ENCODE results near the gene VSIG10L.

Gene VSIG10L

DNA sequence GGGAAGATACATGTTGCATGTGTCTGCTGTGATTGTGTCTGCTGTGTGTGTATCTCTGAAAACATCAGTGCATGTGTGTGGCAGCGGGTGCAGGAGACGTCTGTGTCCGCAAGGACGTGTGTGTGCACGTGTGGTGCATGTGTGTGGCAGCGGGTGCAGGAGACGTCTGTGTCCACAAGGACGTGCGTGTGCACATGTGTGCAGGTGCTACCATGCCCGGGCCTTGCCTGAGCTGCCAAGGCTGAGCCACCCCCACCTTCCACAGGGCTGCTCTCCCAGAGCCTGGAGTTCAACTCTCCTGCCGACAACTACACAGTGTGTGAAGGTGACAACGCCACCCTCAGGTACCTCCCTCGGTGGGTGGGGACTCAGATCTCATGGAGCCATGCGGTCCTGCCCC is 20.1 kb downstream of the VSIG10L start:
- no peak overlapping the region for H3K4me3 ChIP-seq (ENCODE audit: low read depth, low read length)
- no peak for DNase-seq (ENCODE audit: low read depth)
- no peak for TF ChIP-seq CTCF (IDR thresholded peaks at IDR 0.05; ENCODE audit: insufficient read depth, low read depth, low read length, missing control alignments)

GRCh38 chr19:51320280-51320657 is 21.7 kb downstream of the VSIG10L start:
- TF ChIP-seq CTCF (IDR thresholded peaks at IDR 0.05; ENCODE audit: insufficient read depth, low read depth, low read length, missing control alignments) = no peak
- no peak overlapping the region for H3K4me3 ChIP-seq (ENCODE audit: low read depth, low read length)
- no peak for DNase-seq (ENCODE audit: low read depth)

DNA sequence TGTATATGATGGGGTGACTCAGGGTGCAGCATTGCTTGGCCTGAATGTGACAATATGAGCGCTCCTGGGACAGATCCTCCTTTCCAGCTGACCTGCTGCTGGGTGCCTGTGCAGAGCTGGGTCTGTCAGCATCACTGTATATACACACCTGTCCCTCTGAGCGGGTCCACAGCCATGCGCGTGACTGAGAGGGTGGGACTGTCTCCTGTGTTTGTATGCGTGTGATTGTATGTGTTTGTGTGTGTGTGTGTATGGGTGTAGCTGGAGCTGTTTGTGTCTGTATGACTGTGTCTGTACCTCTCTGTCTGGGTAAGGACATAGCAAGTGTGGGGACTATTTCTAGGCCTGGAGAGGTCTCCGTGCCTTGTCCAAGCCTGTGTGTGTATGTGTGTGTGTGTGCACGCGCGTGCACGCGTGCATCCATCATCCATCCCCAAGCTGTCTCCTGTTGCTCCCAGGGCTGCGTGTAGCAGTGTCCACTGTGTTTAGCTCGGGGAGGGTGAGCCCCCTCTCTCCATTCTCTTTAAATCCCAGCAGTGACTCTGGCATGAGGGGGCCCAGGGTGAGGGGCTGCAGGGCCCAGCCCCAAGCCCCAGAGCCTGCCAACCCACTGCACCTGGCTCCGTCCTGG is 22.2 kb downstream of the VSIG10L start:
- no peak for TF ChIP-seq CTCF (IDR thresholded peaks at IDR 0.05; ENCODE audit: insufficient read depth, low read depth, low read length, missing control alignments)
- no peak for DNase-seq (ENCODE audit: low read depth)
- H3K4me3 ChIP-seq (ENCODE audit: low read depth, low read length) = no peak overlapping the region

DNA sequence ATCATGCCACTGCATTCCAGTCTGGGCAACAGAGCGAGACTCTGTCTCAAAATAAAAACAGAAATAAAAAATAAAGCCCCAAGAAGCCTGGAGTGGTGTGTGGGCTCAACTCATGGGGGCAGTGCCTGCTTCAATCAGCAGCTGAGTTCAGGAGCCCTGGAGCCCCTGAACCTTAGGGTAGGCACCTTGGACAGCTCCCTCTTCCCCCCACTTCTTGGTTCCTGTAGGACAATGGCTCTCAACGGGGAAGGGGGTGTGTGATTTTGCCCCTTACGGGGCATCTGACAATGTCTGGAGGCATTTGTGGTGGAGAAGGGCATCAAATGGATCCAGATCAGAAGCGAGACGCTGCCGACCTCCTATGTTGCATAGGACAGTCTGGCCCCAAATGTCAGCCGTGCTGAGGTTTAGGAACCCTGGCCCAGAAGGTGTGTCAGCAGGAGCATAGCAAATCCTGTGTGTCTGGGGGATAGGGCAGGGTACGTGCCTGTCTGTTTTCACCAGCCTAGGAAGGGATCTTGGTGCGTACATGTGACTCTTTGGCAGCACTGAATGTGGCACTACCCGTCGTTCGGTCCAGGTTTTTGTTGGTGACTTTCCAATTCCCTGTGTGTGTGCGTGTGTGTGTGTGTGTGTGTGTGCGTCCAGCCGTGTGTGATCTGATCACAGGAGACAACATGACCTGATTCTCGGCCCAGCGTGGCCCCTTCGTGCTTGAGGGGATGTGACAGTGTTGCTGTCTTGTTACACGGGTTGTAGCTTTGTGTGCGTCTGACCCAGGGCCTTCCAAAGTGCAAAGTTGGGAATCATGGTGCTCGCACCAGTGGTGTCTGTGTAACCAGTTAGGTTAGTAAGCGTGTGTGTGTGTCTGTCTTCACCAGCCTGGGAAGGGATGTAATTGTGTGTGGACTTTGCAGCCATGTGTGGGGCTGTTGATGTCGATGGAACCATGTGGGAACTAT is 23.0 kb downstream of the VSIG10L start:
- no peak for TF ChIP-seq CTCF (IDR thresholded peaks at IDR 0.05; ENCODE audit: insufficient read depth, low read depth, low read length, missing control alignments)
- H3K4me3 ChIP-seq (ENCODE audit: low read depth, low read length) = no peak overlapping the region
- no peak for DNase-seq (ENCODE audit: low read depth)

DNA sequence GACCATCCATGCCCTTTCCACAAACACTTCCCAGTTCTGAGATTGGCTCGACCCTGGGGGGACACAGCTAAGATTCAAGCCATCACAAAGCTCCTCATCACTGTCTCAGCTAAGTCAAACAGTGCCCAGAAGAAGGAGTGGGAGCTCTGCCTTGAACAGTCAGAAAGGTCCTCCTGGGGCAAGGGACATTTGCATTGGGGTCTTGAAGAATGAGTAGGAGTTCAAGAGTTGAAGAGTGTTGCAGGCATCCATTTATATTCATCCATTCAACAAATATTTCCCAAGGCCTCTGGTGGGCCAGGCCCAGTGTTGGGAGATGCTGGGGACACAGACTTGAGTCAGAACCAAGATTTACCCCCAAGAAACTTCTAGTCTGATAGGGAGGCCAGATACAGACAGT is 24.0 kb downstream of the VSIG10L start:
- TF ChIP-seq CTCF (IDR thresholded peaks at IDR 0.05; ENCODE audit: insufficient read depth, low read depth, low read length, missing control alignments) = no peak
- no peak for DNase-seq (ENCODE audit: low read depth)
- no peak overlapping the region for H3K4me3 ChIP-seq (ENCODE audit: low read depth, low read length)

DNA sequence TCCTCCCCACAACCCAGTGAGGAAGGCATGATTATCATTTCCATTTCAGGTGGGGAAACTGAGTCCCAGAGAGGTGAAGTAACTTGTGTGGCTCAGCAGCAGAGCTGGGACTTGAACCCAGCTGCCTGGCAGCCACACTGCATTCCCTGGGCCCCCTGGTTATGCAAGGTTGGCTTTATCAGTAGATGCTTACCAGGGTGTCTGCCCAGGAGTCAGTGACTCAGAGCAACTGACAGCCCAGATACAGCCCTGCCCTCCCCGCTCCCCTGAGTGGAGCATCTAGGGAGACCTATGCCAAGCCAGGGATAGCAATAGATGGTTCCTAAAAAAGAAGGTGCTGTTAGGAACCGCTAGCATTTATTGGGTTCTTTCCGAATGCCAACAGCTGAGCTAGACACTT is 24.6 kb downstream of the VSIG10L start:
- H3K4me3 ChIP-seq (ENCODE audit: low read depth, low read length) = no peak overlapping the region
- TF ChIP-seq CTCF (IDR thresholded peaks at IDR 0.05; ENCODE audit: insufficient read depth, low read depth, low read length, missing control alignments) = no peak

More for the DNA sequence above, 24.6 kb downstream of the VSIG10L start:
- no peak for DNase-seq (ENCODE audit: low read depth)
